HG02885 (cell line): ENCODE data around the gene TMEM140.
"Not testable (repeated sequence)": the region's sequence is repeated elsewhere in the genome, so short reads cannot be mapped to it uniquely, and the experiment has no call there.

Experiments
- ATAC-seq: cut with Tn5 transposase; IDR thresholded peaks from one replicate; pipeline ENCODE4 v1.9.1; 2021; ENCODE audit warnings: mild to moderate bottlenecking; ENCODE audit not compliant: unreplicated experiment, poor library complexity

Gene TMEM140

GRCh38 chr7:135147899-135148721 is at the start of gene TMEM140:
TSS of gene TMEM140 (plus strand) at chr7:135148072. CDS start at chr7:135164442, 16,370 bp downstream.
- ATAC-seq = peak; percentile 82

- no peak for ATAC-seq
Observed at GRCh38 chr7:135098391-135098790, 49.5 kb upstream of the TMEM140 start.

DNA sequence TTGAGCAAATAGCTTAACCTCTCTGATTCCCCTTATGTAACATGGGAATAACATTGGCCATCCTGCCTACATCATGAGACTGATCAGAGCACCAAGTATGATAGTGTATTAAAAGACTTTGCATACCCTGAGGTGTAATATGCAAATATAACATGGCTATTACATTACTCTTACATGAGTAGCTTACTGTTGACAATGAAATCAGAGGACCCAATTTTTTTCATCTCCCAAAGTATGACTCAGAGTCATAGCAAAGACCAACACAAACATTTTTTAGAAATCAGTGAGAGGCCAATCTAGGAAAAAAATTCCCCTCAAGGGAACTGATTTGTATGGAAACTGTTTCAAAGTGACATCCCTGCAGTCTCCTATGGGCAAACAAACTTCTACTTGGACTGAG is 47.0 kb upstream of the TMEM140 start:
- ATAC-seq = no peak

GRCh38 chr7:135102372-135102771 is 45.5 kb upstream of the TMEM140 start:
- peak; percentile 79 for ATAC-seq

GRCh38 chr7:135109562-135109961 is 38.3 kb upstream of the TMEM140 start:
- ATAC-seq = no peak

- no peak for ATAC-seq
Observed at GRCh38 chr7:135109976-135110375, 37.9 kb upstream of the TMEM140 start.

DNA sequence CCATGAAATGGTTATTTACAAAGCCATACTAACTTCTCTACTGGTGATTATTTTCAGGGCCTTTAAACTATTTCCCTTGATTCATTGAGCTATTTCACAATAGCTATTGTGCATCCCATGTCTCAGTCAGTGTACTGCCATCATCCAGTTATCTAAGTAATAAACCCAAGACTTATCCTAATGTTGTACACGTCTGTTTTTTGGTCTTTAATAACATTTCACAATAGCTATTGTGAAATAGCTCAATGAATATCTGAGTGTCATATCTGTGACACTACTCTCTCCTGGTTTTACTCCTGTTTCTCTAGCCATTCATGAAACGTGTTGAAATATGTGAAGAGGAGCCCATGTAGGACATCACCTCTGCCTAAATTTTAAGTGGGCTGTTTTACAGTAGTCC is 36.5 kb upstream of the TMEM140 start:
- no peak for ATAC-seq

DNA sequence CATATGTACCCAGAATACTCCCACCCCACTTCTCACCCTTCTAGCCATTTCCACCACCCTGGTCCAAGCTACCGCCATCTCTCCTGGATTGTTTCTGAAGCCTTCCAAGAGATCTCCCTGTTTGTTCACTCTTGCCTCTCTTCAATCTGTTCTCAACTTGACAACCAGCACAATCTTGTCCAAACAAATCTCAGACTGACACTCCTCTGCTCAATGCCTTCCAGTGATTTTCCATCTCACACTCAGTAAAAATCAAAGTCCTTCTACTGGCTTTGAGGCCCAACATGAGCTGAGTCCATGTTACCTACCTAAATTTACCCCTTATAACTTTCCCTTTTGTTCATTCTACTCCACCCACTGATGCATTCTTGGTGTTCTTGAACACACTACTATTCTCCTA is 33.2 kb upstream of the TMEM140 start:
- ATAC-seq = no peak

GRCh38 chr7:135117096-135117495 is 30.8 kb upstream of the TMEM140 start:
- no peak for ATAC-seq

GRCh38 chr7:135121868-135122267 is 26.0 kb upstream of the TMEM140 start:
- ATAC-seq = no peak

- not testable (repeated sequence) for ATAC-seq
Observed at GRCh38 chr7:135124631-135125030, 23.2 kb upstream of the TMEM140 start.

GRCh38 chr7:135128931-135129330 is 18.9 kb upstream of the TMEM140 start:
- no peak for ATAC-seq

- no peak for ATAC-seq
Observed at GRCh38 chr7:135129579-135129978, 18.3 kb upstream of the TMEM140 start.

- no peak for ATAC-seq
Observed at GRCh38 chr7:135143885-135144668, 3.8 kb upstream of the TMEM140 start.

DNA sequence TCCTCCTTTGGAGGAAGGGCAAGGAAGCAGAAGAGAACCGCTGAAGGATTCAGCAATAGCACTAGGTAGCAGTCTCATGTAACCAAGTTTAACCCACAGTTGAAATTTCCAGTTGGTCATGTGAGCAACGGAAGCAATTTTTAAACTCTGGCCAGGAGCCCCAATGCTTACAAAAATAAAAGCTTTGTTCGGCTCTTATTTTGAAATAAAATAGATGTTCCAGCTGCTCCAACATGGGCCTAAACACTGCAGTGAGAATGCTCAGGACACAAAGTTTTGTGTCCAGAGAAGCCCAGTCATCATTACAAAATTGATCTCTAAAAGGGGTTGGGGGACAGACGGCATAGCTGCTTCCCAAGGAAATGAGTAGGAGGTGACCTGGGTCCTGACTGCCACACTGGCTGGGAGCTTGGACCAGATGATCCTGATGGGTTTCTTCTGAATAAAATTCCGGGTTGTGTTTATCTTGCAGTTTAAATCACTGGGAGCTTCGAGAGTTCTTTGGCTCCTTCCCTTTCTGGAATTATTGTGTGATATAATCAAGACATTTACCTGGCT is 452 bp upstream of the TMEM140 start:
- ATAC-seq = no peak

DNA sequence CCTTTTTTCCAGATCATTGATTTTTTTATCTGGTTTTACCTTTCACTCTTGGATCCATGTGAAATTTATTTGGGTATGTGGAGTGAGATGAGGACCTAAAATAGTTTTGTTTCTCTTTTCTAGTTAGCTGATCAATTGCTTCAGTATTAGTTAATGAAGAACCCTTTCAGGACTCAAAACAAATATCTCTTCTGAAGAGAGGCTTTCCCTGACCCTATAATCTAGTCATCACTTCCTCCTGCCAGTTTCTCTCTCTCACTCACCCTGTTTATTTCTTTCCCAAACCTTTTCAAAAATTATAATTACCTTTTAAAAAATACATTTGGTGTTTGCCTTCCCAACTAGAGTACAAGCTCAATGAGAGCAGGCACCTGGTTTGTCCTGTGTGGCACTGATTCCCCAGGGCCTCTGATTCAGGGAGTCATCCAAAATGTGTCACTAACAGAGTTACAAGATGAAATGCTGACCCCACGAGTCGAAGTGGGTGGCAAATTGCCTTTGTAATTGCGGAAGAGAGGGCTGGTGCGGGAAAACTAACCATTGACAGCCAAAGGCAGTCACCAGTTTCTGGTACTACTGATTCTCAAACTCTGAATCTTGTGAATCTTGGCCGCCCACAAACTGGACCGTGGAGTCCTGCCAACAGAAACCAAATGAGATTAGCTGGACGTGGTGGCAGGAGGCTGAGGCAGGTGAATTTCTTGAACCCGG is 2.4 kb downstream of the TMEM140 start:
- no peak for ATAC-seq

- ATAC-seq = no peak
Observed at GRCh38 chr7:135151132-135151531, 3.3 kb downstream of the TMEM140 start.

DNA sequence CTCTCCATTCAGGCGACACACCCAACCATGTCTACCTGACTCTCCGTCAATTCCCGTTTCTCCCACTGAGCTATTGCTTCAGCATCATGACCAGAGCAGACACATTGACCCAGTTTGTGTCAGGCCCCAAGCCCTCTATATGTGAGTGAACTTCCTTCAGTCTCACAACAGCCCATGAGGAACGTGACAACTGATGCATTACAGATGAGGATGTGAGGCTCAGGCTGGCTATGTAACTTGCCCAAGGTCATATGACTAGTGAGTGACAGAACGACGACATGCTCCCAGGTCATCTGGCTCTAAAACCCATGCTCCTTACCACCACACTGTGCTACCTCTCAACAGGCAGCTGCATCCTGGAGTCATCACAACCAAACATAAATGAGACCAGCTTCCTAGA is 3.7 kb downstream of the TMEM140 start:
- no peak for ATAC-seq

DNA sequence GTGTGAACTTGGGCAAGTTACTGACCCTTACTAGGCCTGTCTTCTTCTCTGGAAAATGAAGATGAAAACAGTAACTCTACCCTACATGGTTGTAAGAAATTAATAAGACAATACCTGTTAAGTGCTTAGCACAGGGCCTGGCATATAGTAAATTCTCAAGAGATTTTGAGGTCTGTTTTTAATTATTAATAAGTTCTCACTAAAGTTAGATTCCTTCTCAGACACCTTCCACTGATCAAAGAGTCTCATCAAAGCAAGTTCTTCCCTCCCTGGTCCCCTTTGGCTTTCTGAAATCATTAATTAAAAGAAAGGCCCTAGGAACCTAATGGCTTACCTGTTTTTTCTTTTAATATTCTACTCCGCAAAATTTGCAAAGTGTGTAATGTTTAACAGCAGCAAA is 4.6 kb downstream of the TMEM140 start:
- no peak for ATAC-seq

- ATAC-seq = no peak
Observed at GRCh38 chr7:135154734-135155133, 6.9 kb downstream of the TMEM140 start.

DNA sequence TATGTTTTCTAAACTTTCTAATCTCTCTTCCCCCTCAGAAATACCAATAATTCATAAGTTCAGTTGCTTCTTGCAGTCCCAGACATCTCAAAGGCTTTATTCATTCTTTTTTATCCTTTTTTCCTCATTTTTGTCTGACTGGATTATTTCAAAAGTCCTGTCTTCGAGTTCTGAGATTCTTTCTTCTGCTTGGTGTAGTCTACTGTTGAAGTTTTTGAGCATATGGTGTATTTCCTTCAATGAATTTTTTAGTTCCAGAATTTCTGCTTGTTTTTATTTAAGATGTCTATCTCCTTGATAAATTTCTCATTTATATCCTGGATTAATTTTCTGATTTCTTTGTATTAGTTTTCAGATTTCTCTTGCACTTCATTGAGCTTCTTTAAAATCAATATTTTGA is 8.4 kb downstream of the TMEM140 start:
- no peak for ATAC-seq
